Glutamatergic neuron (in vitro differentiated cells): Measurements from ENCODE around the gene GUCA1C. TPM values are rescaled to one million over a fixed set of nuclear protein-coding genes. Genes with fewer than 3 reads are reported as not detected.

Experiments used
- DNase-seq: peaks from one replicate; pipeline ENCODE4 v3.0.0; 2022
- H3K27ac Mint-ChIP-seq: one replicate; pipeline ENCODE4 v1.8.0; 2020; ENCODE audit warnings: mild to moderate bottlenecking, mixed read lengths, inconsistent platforms; ENCODE audit not compliant: unreplicated experiment
- H3K27me3 Mint-ChIP-seq: one replicate; pipeline ENCODE4 v1.8.0; 2020; ENCODE audit warnings: mild to moderate bottlenecking, moderate library complexity, mixed read lengths, inconsistent platforms; ENCODE audit not compliant: unreplicated experiment
- H3K36me3 Mint-ChIP-seq: one replicate; pipeline ENCODE4 v1.8.0; 2020; ENCODE audit warnings: mild to moderate bottlenecking, mixed read lengths, inconsistent platforms; ENCODE audit not compliant: unreplicated experiment
- H3K4me1 Mint-ChIP-seq: one replicate; pipeline ENCODE4 v1.8.0; 2020; ENCODE audit warnings: mild to moderate bottlenecking, low read depth, mixed read lengths, inconsistent platforms; ENCODE audit not compliant: unreplicated experiment
- H3K4me3 Mint-ChIP-seq: one replicate; pipeline ENCODE4 v1.8.0; 2020; ENCODE audit warnings: mild to moderate bottlenecking, mixed read lengths, inconsistent platforms; ENCODE audit not compliant: unreplicated experiment
- H3K9me3 Mint-ChIP-seq: one replicate; pipeline ENCODE4 v1.8.0; 2020; ENCODE audit warnings: mild to moderate bottlenecking, moderate library complexity, mixed read lengths, inconsistent platforms; ENCODE audit not compliant: unreplicated experiment
- total RNA-seq: library from RNA; stranded (reverse); fragmentation: NEBNext Ultra II Directional; extraction: Animal tissue kit (Norgen Biotek cat#: 25700); gene quantifications from one replicate; pipeline ENCODE4 v1.2.1, GENCODE V29; 2021; ENCODE audit not compliant: unreplicated experiment
- TF ChIP-seq, protein P1 (sequence below): fragments of 200-600 bp; sonication (generic); IDR thresholded peaks from one replicate; pipeline ENCODE4 v1.5.0; 2021; ENCODE audit not compliant: partially characterized antibody, unreplicated experiment

Gene GUCA1C
- total RNA-seq, 1 donor from 2014 or later: not detected

DNA sequence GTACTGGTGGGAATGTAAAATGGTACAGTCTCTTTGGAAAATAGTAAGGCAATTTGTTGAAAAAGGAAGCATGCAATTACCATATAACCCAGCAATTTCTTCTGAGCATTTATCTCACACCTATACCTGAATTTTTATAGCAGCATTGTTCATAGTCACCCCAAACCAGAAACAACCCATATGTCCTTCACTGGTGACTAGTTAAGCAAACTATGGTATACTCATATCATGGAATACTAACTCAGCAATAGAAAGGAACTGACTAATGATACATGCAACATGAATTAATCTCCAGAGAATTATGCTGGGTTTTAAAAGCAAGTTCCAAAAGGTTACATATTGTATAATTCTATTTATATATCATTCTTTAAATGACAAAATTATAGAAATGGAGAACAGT, 70.9 kb downstream of the GUCA1C start:
- H3K9me3 Mint-ChIP-seq: no peaks in the 10 kb centered on the region
- no peaks in the 10 kb centered on the region for H3K36me3 Mint-ChIP-seq
- no peaks in the 10 kb centered on the region for H3K4me1 Mint-ChIP-seq
- no peak for DNase-seq
- H3K27ac Mint-ChIP-seq: no peak overlapping the region
- H3K27me3 Mint-ChIP-seq: no peaks in the 10 kb centered on the region
- no peak overlapping the region for H3K4me3 Mint-ChIP-seq
- TF ChIP-seq, protein P1, sequence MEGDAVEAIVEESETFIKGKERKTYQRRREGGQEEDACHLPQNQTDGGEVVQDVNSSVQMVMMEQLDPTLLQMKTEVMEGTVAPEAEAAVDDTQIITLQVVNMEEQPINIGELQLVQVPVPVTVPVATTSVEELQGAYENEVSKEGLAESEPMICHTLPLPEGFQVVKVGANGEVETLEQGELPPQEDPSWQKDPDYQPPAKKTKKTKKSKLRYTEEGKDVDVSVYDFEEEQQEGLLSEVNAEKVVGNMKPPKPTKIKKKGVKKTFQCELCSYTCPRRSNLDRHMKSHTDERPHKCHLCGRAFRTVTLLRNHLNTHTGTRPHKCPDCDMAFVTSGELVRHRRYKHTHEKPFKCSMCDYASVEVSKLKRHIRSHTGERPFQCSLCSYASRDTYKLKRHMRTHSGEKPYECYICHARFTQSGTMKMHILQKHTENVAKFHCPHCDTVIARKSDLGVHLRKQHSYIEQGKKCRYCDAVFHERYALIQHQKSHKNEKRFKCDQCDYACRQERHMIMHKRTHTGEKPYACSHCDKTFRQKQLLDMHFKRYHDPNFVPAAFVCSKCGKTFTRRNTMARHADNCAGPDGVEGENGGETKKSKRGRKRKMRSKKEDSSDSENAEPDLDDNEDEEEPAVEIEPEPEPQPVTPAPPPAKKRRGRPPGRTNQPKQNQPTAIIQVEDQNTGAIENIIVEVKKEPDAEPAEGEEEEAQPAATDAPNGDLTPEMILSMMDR: no peak

DNA sequence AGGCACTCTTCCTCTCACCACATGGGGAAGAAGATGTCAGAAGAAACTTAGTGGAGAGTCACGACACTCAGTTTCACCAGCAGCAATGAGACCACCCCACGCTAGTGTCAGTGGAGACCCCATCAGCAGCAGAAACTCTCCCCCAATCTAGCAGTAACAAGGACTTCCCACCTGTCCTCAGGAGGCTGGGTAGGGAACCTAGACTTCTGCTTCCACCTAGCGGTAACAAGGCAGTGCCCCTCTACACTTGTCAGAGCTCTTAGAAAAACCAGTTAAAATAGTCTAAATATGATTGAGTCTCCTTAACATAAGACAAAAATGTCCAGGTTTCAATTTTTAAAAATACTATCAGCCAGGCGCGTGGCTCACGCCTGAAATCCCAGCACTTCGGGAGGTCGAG, 73.8 kb downstream of the GUCA1C start:
- TF ChIP-seq, protein P1: no peak
- no peak for DNase-seq
- Mint-ChIP-seq H3K27me3 (peaks cover 2% of the 10 kb centered on the region), H3K4me1 (no peaks in the 10 kb centered on the region), H3K36me3 (no peaks in the 10 kb centered on the region), H3K9me3 (no peaks in the 10 kb centered on the region), H3K27ac (no peak overlapping the region), H3K4me3 (no peak overlapping the region)

DNA sequence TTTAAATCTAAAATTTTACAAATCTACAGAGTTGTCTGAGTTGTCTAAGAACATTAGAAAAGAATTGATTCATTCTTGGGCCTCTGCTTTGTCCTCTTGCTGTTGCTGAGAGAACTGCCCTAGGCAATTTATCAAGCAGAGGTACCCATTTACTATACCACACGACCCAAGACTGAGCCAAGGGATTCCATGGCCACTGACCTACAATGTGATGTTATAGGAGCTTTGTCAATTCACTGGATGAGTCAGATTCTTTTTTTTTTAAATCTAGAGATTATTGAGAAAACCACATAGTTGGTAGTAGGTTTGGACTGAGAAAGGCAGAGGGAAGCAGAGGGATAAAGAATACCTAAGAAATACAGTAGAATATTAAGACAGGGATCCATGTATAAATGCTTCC, 75.8 kb downstream of the GUCA1C start:
- H3K4me3 Mint-ChIP-seq: no peak overlapping the region
- no peak for DNase-seq
- H3K27me3 Mint-ChIP-seq: peaks cover 2% of the 10 kb centered on the region
- TF ChIP-seq, protein P1: no peak
- H3K36me3 Mint-ChIP-seq: no peaks in the 10 kb centered on the region
- no peaks in the 10 kb centered on the region for H3K9me3 Mint-ChIP-seq
- H3K4me1 Mint-ChIP-seq: no peaks in the 10 kb centered on the region
- H3K27ac Mint-ChIP-seq: no peak overlapping the region

DNA sequence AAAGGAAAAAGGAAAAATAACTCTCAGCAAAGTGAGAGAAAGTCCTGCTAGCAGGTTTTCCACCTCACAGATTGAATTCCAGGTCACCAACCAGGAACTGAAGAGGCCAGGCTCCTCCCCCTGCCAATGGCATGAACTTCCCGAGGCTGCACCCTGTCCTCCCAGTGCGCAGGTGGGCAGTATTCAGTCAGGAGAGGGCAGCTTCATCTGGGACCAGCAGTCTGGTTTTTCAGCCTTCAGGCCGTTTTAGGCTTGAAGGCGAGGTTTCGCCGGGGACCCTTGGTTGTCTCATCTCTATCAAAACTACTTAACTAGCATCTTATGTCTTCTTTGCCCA, 89.9 kb downstream of the GUCA1C start:
- Mint-ChIP-seq H3K9me3 (peaks cover 4% of the 10 kb centered on the region), H3K36me3 (no peaks in the 10 kb centered on the region), H3K27me3 (no peaks in the 10 kb centered on the region), H3K4me3 (no peak overlapping the region), H3K27ac (no peak overlapping the region), H3K4me1 (no peaks in the 10 kb centered on the region)
- no peak for DNase-seq
- TF ChIP-seq, protein P1: no peak

DNA sequence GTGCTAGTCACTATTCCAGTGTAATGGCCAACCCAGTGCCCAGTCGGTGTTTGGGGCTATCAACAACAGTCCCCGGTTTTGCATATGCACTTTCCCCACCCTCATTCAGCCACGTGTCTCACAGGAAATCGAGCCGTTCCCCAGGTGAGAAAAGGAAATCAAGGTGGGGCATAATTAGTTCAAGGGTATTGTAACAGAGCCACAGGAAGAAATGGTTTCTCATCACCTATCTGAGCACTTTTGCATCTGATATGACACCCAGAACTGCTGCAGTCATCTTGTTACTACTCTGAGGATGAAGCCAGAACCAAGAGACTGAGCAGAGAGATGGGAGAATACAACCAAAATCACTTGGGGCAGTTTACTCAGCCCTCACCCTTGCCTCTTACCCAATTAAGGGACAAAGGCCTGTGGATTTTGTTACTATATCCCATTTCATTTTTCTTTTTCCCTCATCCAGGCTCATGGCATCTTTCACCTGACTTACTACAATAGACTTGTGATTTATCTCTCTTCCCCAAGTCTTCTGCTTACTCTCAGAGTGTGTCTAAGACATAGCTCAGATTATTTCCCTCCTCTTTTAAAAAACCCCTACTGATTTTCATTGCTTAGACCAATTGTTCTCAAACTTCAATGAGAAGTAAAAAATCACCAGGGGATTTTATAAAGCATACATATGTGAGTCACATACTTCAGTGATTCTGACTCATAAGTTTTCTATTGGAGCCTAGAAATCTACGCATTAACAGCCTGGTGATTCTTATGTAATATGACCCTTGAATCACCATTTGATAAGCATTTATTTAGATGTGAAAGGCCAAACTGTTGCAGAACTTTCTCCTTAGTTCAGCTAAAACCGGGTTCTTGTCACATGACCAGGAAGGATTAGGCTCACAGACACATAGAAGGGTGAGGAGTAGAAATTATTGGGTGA, 90.5 kb downstream of the GUCA1C start:
- H3K27me3 Mint-ChIP-seq: no peaks in the 10 kb centered on the region
- H3K4me3 Mint-ChIP-seq: no peak overlapping the region
- DNase-seq: no peak
- TF ChIP-seq, protein P1: no peak
- H3K36me3 Mint-ChIP-seq: no peaks in the 10 kb centered on the region
- H3K9me3 Mint-ChIP-seq: peaks cover 4% of the 10 kb centered on the region
- no peaks in the 10 kb centered on the region for H3K4me1 Mint-ChIP-seq
- no peak overlapping the region for H3K27ac Mint-ChIP-seq
